Endothelial cell of umbilical vein (primary cell): ENCODE measurements around the gene FMN2. TPM values are rescaled to one million over a fixed set of nuclear protein-coding genes. Genes with fewer than 3 reads are reported as not detected.

Experiments used
- BruUV-seq: library from RNA; stranded (reverse); fragments of 400-500 nt; replicated peaks from 2 replicates; lab custom pipeline; 2021; lab: Mats Ljungman, UMichigan
- CTCF ChIA-PET: fragments of 300-600, 350-600 bp; sonication (Branson Sonifier 250); formaldehyde crosslinking; loops from one replicate; lab custom pipeline; 2021; ENCODE audit warnings: antibody characterized with exemption, inconsistent platforms; lab: Charles Lee
- POLR2A ChIA-PET: fragments of 300-600, 350-600 bp; sonication (Branson Sonifier 250); formaldehyde crosslinking; loops from one replicate; lab custom pipeline; 2021; ENCODE audit warnings: antibody characterized with exemption, inconsistent platforms; lab: Charles Lee
- DNase-seq: peaks from one replicate; pipeline ENCODE4 v3.0.0-alpha.2; 2011; ENCODE audit warnings: low read depth, low spot score
- FAIRE-seq: peaks from 2 replicates; lab custom pipeline; 2011; peaks lifted over from hg19 to GRCh38; lab: Jason Lieb, UNC
- H2AFZ ChIP-seq: 2 replicates; pipeline ENCODE4 v1.6.0; 2012; ENCODE audit warnings: low read depth, low read length, control low read depth, inconsistent platforms
- H3K27ac ChIP-seq: 2 replicates; pipeline ENCODE4 v1.5.1; 2011; ENCODE audit warnings: low read depth, mild to moderate bottlenecking, control low read depth, low read length, moderate library complexity; ENCODE audit not compliant: insufficient read depth
- H3K27me3 ChIP-seq, 2 experiments: 2 replicates each; pipeline versions ENCODE4 v1.6.0 to v1.6.1; 2011; ENCODE audit warnings: low read length in 2 of 2, mixed read lengths in 1 of 2; ENCODE audit not compliant: control insufficient read depth in 2 of 2, insufficient read depth in 2 of 2
- H3K36me3 ChIP-seq, 2 experiments: 2 replicates in 1 of 2; 3 replicates in 1 of 2; pipeline ENCODE4 v1.5.1; 2011; ENCODE audit warnings: low read length in 2 of 2, mild to moderate bottlenecking in 1 of 2, moderate library complexity in 1 of 2; ENCODE audit not compliant: control insufficient read depth in 2 of 2, insufficient read depth in 2 of 2; ENCODE audit errors: extremely low read depth in 1 of 2
- H3K4me1 ChIP-seq: 3 replicates; pipeline ENCODE4 v1.5.1; 2011; ENCODE audit warnings: mild to moderate bottlenecking, low read length; ENCODE audit not compliant: control insufficient read depth, insufficient read depth; ENCODE audit errors: extremely low read depth
- H3K4me2 ChIP-seq: 2 replicates; pipeline ENCODE4 v1.6.1; 2011; ENCODE audit warnings: low read length, control low read depth, mixed read lengths; ENCODE audit not compliant: insufficient read depth
- H3K4me3 ChIP-seq, 3 experiments: fragments of 200-600 bp in 1 of 3; sonication (generic), shearing (Covaris generic) in 1 of 3; replicated peaks in 1 of 3; 2 replicates each; pipeline ENCODE4 v1.5.1; 2011 to 2016; ENCODE audit warnings: control low read depth in 3 of 3, low read length in 3 of 3, mild to moderate bottlenecking in 2 of 3, inconsistent platforms in 1 of 3, low read depth in 1 of 3, moderate library complexity in 1 of 3; ENCODE audit not compliant: insufficient read depth in 1 of 3
- H3K79me2 ChIP-seq: 2 replicates; pipeline ENCODE4 v1.6.0; 2012; ENCODE audit warnings: low read length, inconsistent platforms; ENCODE audit not compliant: control insufficient read depth, insufficient read depth
- H3K9ac ChIP-seq: replicated peaks from 2 replicates; pipeline ENCODE3; 2011; ENCODE audit warnings: low read length, control low read depth; ENCODE audit not compliant: insufficient read depth; ENCODE audit errors: extremely low read depth
- H3K9me1 ChIP-seq: replicated peaks from 3 replicates; pipeline ENCODE4 v1.6.0; 2011; ENCODE audit warnings: mild to moderate bottlenecking, low read length; ENCODE audit not compliant: control insufficient read depth, insufficient read depth; ENCODE audit errors: extremely low read depth
- H3K9me3 ChIP-seq: replicated peaks from 2 replicates; pipeline ENCODE4 v1.5.1; 2012; ENCODE audit warnings: low read length, inconsistent platforms; ENCODE audit not compliant: control insufficient read depth, insufficient read depth
- H4K20me1 ChIP-seq: replicated peaks from 2 replicates; pipeline ENCODE3; 2011; ENCODE audit warnings: mild to moderate bottlenecking, low read length; ENCODE audit not compliant: control insufficient read depth, insufficient read depth; ENCODE audit errors: extremely low read depth
- CTCF ChIP-seq, 2 donors: IDR thresholded peaks; 1 replicate in 1 of 2; 2 replicates in 1 of 2; pipeline ENCODE4 v1.5.1; 2011; ENCODE audit warnings: low read length in 2 of 2, mild to moderate bottlenecking in 2 of 2, moderate library complexity in 2 of 2, control low read depth in 1 of 2, inconsistent platforms in 1 of 2, low read depth in 1 of 2; ENCODE audit not compliant: insufficient read depth in 1 of 2; ENCODE audit errors: extremely low read depth in 1 of 2
- EZH2 ChIP-seq: IDR thresholded peaks from 2 replicates; pipeline ENCODE4 v1.6.1; 2012; ENCODE audit warnings: borderline replicate concordance, low read depth, mild to moderate bottlenecking, moderate library complexity, low read length, inconsistent platforms; ENCODE audit not compliant: severe bottlenecking
- FOS ChIP-seq: IDR thresholded peaks from 2 replicates; pipeline ENCODE4 v1.6.1; 2011; ENCODE audit warnings: mild to moderate bottlenecking, low read length, moderate library complexity, borderline replicate concordance; ENCODE audit not compliant: insufficient read depth
- GATA2 ChIP-seq: IDR thresholded peaks from 2 replicates; pipeline ENCODE4 v1.7.0; 2011; ENCODE audit warnings: low read depth, mild to moderate bottlenecking, moderate library complexity, mixed read lengths, low read length; ENCODE audit not compliant: insufficient read length, insufficient read depth
- JUN ChIP-seq: IDR thresholded peaks from 2 replicates; pipeline ENCODE4 v1.6.1; 2011; ENCODE audit warnings: borderline replicate concordance, low read depth; ENCODE audit not compliant: insufficient read length, insufficient read depth
- MYC ChIP-seq: IDR thresholded peaks from one replicate; pipeline ENCODE4 v1.6.1; 2011; ENCODE audit warnings: mild to moderate bottlenecking, low read depth, low read length
- POLR2A ChIP-seq: IDR thresholded peaks from 2 replicates; pipeline ENCODE4 v1.6.1; 2012; ENCODE audit warnings: low read depth, mild to moderate bottlenecking, control low read depth, low read length
- POLR2AphosphoS5 ChIP-seq: IDR thresholded peaks from 2 replicates; pipeline ENCODE4 v1.6.1; 2012; ENCODE audit warnings: low read depth, mild to moderate bottlenecking, control low read depth, low read length, moderate library complexity; ENCODE audit not compliant: insufficient read depth
- dilution Hi-C: fragments of 300-500 bp; cut with MboI; formaldehyde crosslinking; loops from one replicate; pipeline ENCODE4 v1.15.0; 2019; ENCODE audit warnings: low sequenced_read_pairs; ENCODE audit not compliant: extremely low pct_ligation_motif_present
- intact Hi-C: fragments of 100-400 bp; cut with micrococcal nuclease; formaldehyde crosslinking; loops from one replicate; pipeline ENCODE4 v1.10.0; 2022
- polyA plus RNA-seq, 4 experiments: library from polyadenylated mRNA; depleted of rRNA in 3 of 4; stranded (reverse) in 3 of 4; unstranded in 1 of 4; fragments of >200 nt; gene quantifications; 2 replicates each; pipeline versions ENCODE4 v1.2.1 to v1.2.3, GENCODE V29; 2011 to 2012; ENCODE audit warnings: missing spikeins in 1 of 4
- total RNA-seq: library from RNA; stranded (reverse); gene quantifications from 2 replicates; pipeline ENCODE4 v1.2.3, GENCODE V29; 2021
- TF ChIP-seq, protein P1 (sequence below): IDR thresholded peaks from 2 replicates; pipeline ENCODE4 v1.6.1; 2011; ENCODE audit not compliant: insufficient read depth, insufficient read length

FMN2 gene
- total and polyA plus RNA-seq, 2 donors (not counting 3 experiments of a cell fraction or from before 2014, with no cell fraction given) = not detected

DNA sequence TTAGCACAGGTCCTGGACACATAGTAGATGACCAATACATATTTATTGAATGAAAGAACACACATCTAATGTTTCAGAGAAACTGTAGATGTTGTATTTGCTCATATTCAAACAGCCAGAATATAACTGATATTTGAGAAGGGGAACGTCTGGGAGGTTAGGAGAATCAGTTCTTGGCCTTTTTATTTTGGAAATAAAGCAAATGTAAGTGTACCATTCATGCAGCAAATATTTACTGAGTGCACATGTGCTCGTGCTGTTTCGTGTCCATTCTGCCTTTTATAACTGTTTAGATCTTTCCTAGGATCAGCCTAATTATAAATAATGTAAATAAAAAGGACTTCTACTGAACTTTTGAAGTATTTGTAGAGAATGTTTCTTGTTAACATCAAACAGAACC lies 416.5 kb downstream of the FMN2 start:
- Histone ChIP-seq H3K9me1 (no peaks in the 10 kb centered on the region), H3K4me3 (no peak overlapping the region), H3K27ac (no peak overlapping the region), H2AFZ (no peak overlapping the region), H3K4me1 (no peaks in the 10 kb centered on the region), H3K79me2 (no peaks in the 10 kb centered on the region), H3K36me3 (no peaks in the 10 kb centered on the region), H3K9ac (no peak overlapping the region), H4K20me1 (no peaks in the 10 kb centered on the region), H3K27me3 (no peaks in the 10 kb centered on the region), H3K4me2 (no peak overlapping the region), H3K9me3 (no peaks in the 10 kb centered on the region)
- intact Hi-C loops (no loop called here), dilution Hi-C loops (no loop called here)
- FAIRE-seq = no peak
- ChIA-PET POLR2A (no interaction called here), CTCF (no interaction called here)
- TF ChIP-seq POLR2A = no peak
- no peak for TF ChIP-seq CTCF (IDR thresholded peaks at IDR 0.05; ENCODE audit: extremely low read depth in 1 of 2, insufficient read depth in 1 of 2, low read depth in 1 of 2, low read length in 2 of 2)
- TF ChIP-seq EZH2 = no peak
- TF ChIP-seq FOS = no peak
- no peak for TF ChIP-seq MYC
- TF ChIP-seq, protein P1, sequence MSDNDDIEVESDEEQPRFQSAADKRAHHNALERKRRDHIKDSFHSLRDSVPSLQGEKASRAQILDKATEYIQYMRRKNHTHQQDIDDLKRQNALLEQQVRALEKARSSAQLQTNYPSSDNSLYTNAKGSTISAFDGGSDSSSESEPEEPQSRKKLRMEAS = no peak
- no peak for TF ChIP-seq POLR2AphosphoS5
- no peak for TF ChIP-seq JUN
- no peak for TF ChIP-seq GATA2
- BruUV-seq = no TSS peak
- no peak for DNase-seq
